HG02623 (cell line): Measurements from ENCODE around the gene ARHGDIG.

ENCODE experiments used
- ATAC-seq: cut with Tn5 transposase; IDR thresholded peaks from one replicate; pipeline ENCODE4 v1.9.1; 2021; ENCODE audit warnings: moderate library complexity; ENCODE audit not compliant: unreplicated experiment

Gene ARHGDIG

DNA sequence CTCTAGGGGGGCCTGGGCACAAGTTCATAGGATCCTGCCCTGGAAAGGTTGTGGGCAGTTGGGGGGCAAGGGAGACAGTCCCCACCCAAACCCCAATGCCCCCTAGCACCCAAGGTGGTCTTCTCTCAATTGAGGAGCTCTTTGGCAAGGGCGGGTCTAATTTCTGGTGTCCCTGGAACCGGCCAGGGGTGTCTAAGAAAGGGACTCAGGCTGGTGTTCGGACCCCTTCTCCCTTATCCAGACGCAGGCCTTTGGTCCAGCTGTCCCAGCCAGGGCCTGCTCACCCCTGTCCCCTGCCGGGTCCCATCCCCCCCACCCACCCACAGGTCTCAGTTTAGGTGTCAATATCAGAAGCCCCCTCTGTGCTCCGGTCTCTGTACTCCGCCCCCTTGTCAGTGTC lies 860 bp upstream of the ARHGDIG start:
- ATAC-seq = no peak

DNA sequence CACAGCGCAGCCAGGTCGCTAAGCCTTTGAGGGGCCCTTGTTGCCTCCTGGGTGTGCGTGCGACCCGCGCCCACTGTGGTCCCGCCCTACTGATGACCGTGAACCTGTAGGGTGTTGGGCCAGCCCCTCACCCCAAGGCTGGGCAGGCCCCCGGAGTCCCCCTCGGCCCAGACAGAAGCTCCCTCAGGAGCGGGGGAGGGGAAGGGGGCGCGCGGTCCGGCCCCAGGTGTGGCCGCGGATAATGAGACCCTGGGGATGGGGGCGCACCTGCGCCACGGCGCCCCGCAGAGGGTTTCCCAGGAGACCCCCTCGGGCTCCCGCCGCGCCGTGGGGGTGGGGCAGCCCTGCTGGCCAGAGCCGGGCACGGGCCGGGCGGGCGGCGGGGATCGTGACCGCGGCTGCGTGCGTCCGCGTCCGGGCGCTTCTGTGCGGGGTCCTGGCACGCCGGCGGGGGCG lies 358 bp upstream of the ARHGDIG start:
- ATAC-seq = no peak

GRCh38 chr16:280991-281659 lies 734 bp downstream of the ARHGDIG start:
- no peak for ATAC-seq

DNA sequence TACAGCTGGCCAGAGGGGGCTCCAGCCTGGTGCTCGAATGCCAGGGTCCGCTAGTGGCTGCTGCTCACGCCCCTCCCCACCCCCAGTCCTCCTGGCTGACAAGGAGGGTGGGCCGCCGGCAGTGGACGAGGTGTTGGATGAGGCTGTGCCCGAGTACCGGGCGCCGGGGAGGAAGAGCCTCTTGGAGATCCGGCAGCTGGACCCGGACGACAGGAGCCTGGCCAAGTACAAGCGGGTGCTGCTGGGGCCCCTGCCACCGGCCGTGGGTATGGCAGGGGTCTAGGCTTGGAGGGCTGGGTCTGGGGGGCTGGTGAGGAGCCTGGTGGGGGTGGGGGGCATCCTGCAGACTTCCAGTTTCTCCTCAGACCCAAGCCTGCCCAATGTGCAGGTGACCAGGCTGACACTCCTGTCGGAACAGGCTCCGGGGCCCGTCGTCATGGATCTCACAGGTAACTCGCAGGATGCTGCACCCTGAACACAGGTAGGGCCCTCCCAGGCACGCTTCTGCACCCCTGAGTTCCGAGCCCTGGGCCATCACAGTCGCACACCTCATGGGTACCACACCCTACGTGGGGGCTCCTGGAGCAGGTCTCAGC lies 1.4 kb downstream of the ARHGDIG start:
- ATAC-seq = no peak

DNA sequence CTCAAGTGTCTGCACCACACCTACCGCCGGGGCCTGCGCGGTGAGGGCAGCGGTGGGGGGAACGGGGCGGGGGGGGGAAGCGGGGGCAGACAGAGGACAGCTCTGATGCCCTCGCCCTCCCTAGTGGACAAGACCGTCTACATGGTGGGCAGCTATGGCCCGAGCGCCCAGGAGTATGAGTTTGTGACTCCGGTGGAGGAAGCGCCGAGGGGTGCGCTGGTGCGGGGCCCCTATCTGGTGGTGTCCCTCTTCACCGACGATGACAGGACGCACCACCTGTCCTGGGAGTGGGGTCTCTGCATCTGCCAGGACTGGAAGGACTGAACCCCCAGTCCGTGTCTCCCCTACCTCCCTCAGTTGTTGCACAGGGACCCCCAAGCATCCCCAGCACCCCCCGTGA lies 2.1 kb downstream of the ARHGDIG start:
- ATAC-seq = no peak

- no peak for ATAC-seq
Observed at GRCh38 chr16:283033-283805, 2.8 kb downstream of the ARHGDIG start, which contains the start of gene PDIA2. TSS of gene PDIA2 (plus strand) at chr16:283164. CDS start at chr16:283170, 6 bp downstream.

GRCh38 chr16:284204-285120 lies 4.1 kb downstream of the ARHGDIG start:
- ATAC-seq = no peak

DNA sequence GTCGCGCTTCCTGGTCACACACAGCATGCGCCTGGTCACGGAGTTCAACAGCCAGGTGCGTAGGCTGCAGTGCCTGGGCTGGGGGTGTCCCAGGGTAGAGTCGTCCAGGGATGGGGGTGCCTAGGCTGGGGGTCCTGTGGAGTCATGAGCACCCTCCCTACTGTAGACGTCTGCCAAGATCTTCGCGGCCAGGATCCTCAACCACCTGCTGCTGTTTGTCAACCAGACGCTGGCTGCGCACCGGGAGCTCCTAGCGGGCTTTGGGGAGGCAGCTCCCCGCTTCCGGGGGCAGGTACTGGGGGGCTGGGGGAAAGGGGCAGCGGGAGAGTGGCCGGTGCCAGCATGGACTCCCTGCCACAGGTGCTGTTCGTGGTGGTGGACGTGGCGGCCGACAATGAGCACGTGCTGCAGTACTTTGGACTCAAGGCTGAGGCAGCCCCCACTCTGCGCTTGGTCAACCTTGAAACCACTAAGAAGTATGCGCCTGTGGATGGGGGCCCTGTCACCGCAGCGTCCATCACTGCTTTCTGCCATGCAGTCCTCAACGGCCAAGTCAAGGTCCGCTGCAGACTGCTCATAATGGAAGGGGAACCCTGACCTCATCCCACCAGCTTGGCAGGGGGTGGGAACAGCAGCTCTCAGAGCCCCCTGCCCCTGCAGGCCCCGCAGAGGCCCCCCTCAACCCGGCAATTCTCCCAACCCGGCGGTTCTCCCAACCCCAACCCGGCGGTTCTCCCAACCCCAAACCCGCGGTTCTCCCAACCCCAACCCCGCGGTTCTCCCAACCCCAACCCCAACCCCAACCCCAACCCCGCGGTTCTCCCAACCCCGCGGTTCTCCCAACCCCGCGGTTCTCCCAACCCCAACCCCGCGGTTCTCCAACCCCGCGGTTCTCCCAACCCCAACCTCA lies 5.0 kb downstream of the ARHGDIG start:
- ATAC-seq = no peak

GRCh38 chr16:286491-287297 lies 6.3 kb downstream of the ARHGDIG start:
- no peak for ATAC-seq

DNA sequence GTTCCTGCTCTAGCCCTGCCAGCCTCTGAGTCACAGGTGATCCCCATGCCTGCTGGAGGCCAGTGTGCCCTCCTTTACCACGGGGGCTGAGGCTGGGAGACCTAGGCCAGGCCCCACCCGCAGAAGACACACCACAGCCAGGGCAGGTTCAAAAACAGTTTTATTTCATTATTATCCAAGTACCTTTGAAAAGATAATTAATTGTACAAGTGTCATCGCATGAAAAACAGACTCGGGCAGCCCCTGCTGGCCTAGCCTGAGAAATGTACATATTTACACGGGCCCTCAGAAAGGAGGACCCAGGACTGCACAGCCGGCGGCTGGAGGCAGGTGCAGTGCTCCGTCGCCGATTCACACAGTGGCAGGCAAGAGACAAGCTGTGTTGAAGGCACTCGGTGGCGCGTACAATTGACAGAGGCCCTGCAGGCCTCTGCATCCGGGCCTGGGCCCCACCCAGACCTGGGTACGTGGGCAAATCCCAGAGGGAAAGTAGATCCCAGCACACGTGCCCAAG lies 7.0 kb downstream of the ARHGDIG start:
- ATAC-seq = no peak

DNA sequence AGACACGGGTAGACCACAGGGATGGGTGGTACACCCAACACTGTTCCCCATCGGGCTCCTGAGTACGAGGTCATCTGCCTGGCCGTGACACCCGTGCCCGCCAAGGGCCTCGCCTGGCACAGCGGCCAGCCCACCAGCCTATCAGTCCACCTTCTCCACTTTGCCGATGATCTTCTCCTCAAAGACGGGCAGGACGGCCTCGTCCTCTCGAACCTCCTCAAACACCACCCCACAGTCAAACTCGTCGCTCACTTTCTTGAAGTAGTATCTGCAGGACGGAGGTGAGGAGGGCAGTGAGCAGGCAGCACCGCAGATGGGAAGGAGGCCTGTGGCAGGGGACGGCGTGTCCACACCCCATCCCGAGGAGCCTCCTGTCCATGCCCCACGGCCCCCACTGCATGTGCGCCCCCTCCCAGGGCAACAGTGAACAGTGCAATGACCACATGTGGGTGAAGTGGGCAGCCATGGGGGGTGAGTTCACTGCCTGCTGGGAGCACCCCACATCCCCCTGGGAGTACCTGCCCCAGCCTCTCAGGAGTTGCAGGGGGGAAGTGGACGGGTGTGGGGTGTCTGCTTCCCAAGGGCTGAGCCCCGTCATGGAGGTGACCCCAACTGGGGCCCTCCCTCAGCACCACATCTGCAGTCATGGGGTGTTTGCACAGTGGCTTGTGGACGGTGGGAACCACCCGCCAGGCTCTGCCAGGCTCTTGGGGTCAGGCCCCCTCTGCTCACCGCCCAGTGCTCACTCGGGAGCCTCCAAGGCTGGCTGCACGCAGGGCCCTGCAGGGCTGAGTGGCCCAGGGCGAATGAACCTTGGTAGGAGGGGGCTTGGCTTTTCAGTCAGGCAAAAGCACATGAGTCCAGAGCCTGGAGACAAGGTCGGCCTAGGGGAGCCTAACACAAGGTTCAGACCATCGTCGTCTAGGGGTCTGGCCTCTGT lies 7.9 kb downstream of the ARHGDIG start:
- ATAC-seq = no peak

DNA sequence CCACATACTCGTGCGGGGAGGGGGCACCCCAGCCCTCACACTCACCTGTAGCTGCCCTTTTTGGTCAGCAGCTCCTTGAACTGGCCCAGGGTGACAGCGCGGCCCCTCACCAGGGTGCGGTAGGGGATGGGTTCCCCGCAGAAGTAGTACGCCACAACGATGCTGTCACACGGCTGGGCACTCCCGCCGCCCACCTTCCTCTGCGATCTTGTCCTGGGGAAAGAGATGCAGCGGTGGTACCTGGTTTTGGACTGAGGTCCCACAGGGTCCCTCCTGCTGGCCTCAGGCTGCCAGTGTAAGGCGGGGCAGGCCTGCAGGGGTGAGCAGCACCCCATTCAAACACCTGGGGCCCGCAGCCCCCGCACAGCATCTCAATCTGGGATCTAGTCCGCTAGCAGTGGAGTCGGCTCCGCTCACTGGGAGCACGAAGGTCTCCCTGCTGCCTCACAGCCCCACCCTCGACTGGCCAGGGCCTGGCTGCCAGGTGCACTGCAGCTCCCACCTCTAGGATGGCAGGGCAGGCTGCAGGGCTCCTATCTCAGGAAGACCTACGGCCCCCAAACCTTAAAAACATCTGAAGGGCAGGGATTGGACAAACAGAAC lies 9.1 kb downstream of the ARHGDIG start:
- ATAC-seq = no peak

DNA sequence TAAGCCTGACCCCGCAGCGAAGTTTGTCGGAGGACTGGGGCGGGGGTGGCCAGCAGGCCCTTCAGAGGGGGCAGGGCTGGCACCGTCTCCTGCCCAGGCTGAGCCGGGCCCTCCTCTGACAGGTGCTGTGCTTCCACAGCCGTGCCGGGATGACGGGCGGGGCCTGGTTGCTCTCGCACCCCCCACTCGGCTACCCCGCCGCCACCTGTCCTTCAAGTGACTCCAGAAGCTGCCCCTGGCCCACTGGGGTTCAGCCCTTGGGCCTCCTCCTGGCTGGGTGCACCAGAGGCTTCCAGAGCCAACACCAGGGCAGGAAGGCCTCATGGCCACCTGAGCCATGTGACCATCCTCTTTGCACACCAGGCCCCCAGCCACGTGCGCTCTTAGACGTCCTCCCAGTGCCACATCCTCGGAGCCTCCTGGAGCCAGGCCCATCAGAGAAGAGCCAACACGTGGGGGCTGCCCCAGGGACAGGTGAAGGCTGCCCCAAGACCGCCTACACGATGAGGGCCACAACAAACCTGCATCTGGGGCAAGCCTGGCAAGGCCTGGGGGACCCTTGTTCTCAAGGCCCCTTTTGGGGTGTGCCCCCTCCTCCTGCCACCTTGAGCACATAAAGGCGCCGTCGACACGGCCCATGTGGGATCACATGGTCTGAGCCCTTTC lies 9.8 kb downstream of the ARHGDIG start:
- no peak for ATAC-seq

- ATAC-seq = no peak
Observed at GRCh38 chr16:290681-291405, 10.5 kb downstream of the ARHGDIG start.

DNA sequence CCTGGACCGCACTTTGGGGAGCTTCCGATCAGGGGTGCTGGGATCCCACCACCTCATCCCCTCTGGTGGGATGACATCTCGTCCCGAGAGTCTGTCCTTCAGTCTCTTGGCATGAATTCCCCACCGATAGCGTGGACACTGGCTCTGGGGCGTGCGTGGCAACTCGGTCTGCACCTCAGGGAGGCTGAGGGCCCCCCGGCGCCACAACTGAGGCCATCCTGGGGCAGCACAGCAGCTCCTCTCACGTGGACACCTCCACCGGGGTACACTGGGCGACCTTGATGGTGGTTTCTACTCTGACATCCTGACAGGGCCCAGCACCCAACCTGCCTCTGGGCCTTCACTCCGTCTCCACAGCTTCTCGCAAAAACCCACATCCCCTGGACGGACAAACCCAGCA lies 11.1 kb downstream of the ARHGDIG start:
- ATAC-seq = no peak
